CD4-positive, alpha-beta memory T cell (primary cell): Measurements from ENCODE around the gene FNDC11. TPM values are rescaled to one million over a fixed set of nuclear protein-coding genes. Genes with fewer than 3 reads are reported as not detected.
A peak's percentile ranks its signal among the peaks of the same experiment; 100 is the strongest.

Experiments used
- CTCF ChIA-PET: fragments of 350-600 bp; sonication (Branson Sonifier 250); formaldehyde crosslinking; loops from one replicate; lab custom pipeline; 2021; ENCODE audit warnings: inconsistent platforms; ENCODE audit not compliant: partially characterized antibody; lab: Charles Lee
- POLR2A ChIA-PET: fragments of 350-600 bp; sonication (Branson Sonifier 250); formaldehyde crosslinking; loops from one replicate; lab custom pipeline; 2021; ENCODE audit not compliant: partially characterized antibody; lab: Charles Lee
- DNase-seq, 5 donors: peaks; one replicate each; pipeline versions ENCODE4 v3.0.0 to v3.0.0-alpha.2; 2020 to 2022; ENCODE audit warnings: mixed read lengths in 1 of 5
- H3K27ac ChIP-seq: one replicate; pipeline ENCODE4 v1.7.0; 2013; ENCODE audit warnings: low read depth, low read length
- H3K27me3 ChIP-seq: 2 replicates; pipeline ENCODE4 v1.7.0; 2013; ENCODE audit warnings: mild to moderate bottlenecking, low read length, moderate library complexity; ENCODE audit not compliant: insufficient read depth
- H3K36me3 ChIP-seq: 2 replicates; pipeline ENCODE4 v1.7.0; 2013; ENCODE audit warnings: mild to moderate bottlenecking, low read length, moderate library complexity; ENCODE audit not compliant: insufficient read depth
- H3K4me1 ChIP-seq: 2 replicates; pipeline ENCODE4 v1.7.0; 2013; ENCODE audit warnings: mild to moderate bottlenecking, low read length, moderate library complexity; ENCODE audit not compliant: insufficient read depth
- H3K4me3 ChIP-seq, 2 donors: one replicate each; pipeline ENCODE4 v1.7.0; 2013; ENCODE audit warnings: low read length in 2 of 2, mild to moderate bottlenecking in 1 of 2
- H3K9me3 ChIP-seq, 2 donors: one replicate each; pipeline ENCODE4 v1.7.0; 2013; ENCODE audit warnings: low read length in 2 of 2, control low read depth in 1 of 2; ENCODE audit not compliant: control insufficient read depth in 1 of 2
- H3K27ac Mint-ChIP-seq, 7 donors: one replicate each; pipeline ENCODE4 v1.8.0; 2020 to 2021; ENCODE audit warnings: mixed read lengths in 7 of 7, mild to moderate bottlenecking in 6 of 7, inconsistent platforms in 3 of 7, moderate library complexity in 3 of 7
- H3K27me3 Mint-ChIP-seq, 2 donors: one replicate each; pipeline ENCODE4 v1.8.0; 2020 to 2021; ENCODE audit warnings: mixed read lengths in 2 of 2
- H3K36me3 Mint-ChIP-seq, 2 donors: one replicate each; pipeline ENCODE4 v1.8.0; 2020 to 2021; ENCODE audit warnings: mixed read lengths in 2 of 2, inconsistent platforms in 1 of 2, mild to moderate bottlenecking in 1 of 2
- H3K4me1 Mint-ChIP-seq, 4 donors: one replicate each; pipeline ENCODE4 v1.8.0; 2020 to 2021; ENCODE audit warnings: mixed read lengths in 4 of 4, mild to moderate bottlenecking in 1 of 4
- H3K4me3 Mint-ChIP-seq, 8 donors: one replicate each; pipeline ENCODE4 v1.8.0; 2020 to 2021; ENCODE audit warnings: mixed read lengths in 8 of 8, mild to moderate bottlenecking in 7 of 8, moderate library complexity in 6 of 8, inconsistent platforms in 3 of 8
- H3K9me3 Mint-ChIP-seq, 8 donors: one replicate each; pipeline ENCODE4 v1.8.0; 2020 to 2021; ENCODE audit warnings: mixed read lengths in 8 of 8, mild to moderate bottlenecking in 5 of 8, inconsistent platforms in 3 of 8, moderate library complexity in 1 of 8
- intact Hi-C: fragments of 100-400 bp; cut with micrococcal nuclease; formaldehyde crosslinking; loops from one replicate; pipeline ENCODE4 v1.15.1; 2023
- polyA plus RNA-seq, 2 donors: library from polyadenylated mRNA; unstranded; fragments of 300-500 nt; fragmentation: Illumina TruSeq; gene quantifications; one replicate each; pipeline ENCODE4 v1.2.3, GENCODE V29; 2021
- total RNA-seq, 2 experiments: library from RNA; stranded (reverse); gene quantifications; one replicate each; pipeline ENCODE4 v1.2.3, GENCODE V29; 2021

FNDC11 gene
- total and polyA plus RNA-seq, 4 experiments from 2014 or later: 0.38 to 1.5 (median 0.82) TPM

DNA sequence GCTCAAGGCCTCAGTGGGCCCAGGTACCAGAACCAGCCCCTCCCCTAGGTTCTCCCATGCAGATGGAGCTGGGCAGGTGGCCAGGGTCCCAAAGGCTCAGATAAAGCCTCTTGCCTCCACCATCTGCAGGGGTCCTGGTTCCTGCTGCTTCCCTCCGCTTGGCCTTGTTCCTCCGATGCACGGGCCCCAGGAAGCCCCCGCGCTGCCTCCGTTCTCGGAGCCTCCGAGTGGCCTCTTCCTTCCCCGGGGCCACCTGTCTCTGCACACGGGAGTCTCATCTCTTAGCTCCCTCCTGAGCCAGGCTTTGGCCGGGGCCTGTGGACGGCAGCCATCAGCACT lies 14.9 kb upstream of the FNDC11 start:
- CTCF ChIA-PET: interaction anchor here (1.2 to 3.9 kb wide), 9 partner anchors 12 to 438 kb away, joined by 3 to 33 read pairs (median 10); partner anchors contain the start of genes HELZ2 and LIME1
- Mint-ChIP-seq H3K27ac (peak overlapping the region in 2 of 7 donors; percentile 29 to 80), H3K4me1 (peaks cover 3 to 22% (median 5%) of the 10 kb centered on the region in 4 donors), H3K4me3 (no peak overlapping the region), H3K9me3 (no peaks in the 10 kb centered on the region), H3K36me3 (no peaks in the 10 kb centered on the region), H3K27me3 (peaks cover 2% of the 10 kb centered on the region in 2 donors)
- H3K36me3 ChIP-seq: no peaks in the 10 kb centered on the region
- H3K27me3 ChIP-seq: no peaks in the 10 kb centered on the region
- H3K27ac ChIP-seq: peak overlapping the region; percentile 68
- DNase-seq: peak in 1 of 5 donors; percentile 43
- H3K4me1 ChIP-seq: peaks cover 31% of the 10 kb centered on the region
- no peaks in the 10 kb centered on the region for H3K9me3 ChIP-seq
- POLR2A ChIA-PET: interaction anchor here (1.0 to 6.6 kb wide), 9 partner anchors 13 to 326 kb away, joined by 3 to 84 read pairs (median 13); partner anchors contain the start of genes FNDC11, GMEB2, PPDPF and RTEL1
- H3K4me3 ChIP-seq: no peak overlapping the region
- intact Hi-C loops: loop anchor here (2.0 kb wide), 2 partner anchors 168 to 258 kb away; partner anchors contain the start of gene ARFRP1

DNA sequence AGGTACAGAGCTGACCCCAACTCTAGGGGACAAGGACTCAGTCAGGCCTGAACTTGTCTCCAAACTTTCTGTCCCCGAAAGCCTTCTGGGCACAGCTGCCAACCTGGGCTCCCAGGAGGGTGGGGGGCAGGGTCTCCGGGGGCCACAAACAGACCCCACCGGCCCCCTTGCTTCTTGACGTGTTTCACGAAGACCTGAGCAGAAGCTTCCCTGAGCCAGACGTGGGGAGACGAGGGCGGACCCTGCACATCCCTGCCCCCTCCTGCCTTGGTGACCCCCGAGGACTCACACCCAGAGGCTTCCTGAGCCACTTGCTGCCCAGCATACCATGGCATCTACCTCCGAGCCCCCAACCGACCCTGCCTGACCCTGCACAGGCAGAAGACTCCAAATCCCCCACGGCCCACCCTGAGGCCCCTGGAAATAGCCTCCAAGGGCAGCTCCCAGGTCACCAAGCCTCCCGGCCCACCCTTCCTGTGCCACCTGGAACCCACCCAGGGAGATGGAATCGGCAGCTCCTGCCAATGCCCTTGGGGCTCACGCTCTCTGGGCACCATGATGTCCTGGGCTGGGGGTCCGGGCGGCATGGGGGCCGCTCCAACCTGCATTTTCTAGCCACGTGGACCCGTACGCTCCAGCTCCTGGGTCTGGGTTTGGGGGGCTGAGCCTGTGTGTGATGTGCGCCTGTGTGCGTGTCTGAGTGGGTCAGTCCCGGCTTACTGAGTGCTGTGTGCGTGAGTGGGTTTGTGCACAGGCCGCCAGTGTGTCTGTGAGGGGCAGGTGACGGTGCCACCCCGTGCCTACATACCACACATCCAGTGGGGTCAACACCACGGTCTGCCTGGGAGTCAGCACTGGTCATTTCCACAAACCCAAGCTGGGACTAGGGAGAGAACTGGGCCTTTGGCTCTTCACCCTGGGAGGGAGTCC lies 14.3 kb upstream of the FNDC11 start:
- H3K36me3 Mint-ChIP-seq: no peaks in the 10 kb centered on the region
- H3K4me1 Mint-ChIP-seq: peaks cover 3 to 22% (median 5%) of the 10 kb centered on the region in 4 donors
- ChIA-PET CTCF (interaction anchor here (1.2 to 3.9 kb wide), 5 partner anchors 12 to 254 kb away, joined by 4 to 33 read pairs (median 12); partner anchors contain the start of gene LIME1), POLR2A (interaction anchor here (1.0 to 6.6 kb wide), 9 partner anchors 13 to 325 kb away, joined by 3 to 84 read pairs (median 13); partner anchors contain the start of genes FNDC11, GMEB2, PPDPF and RTEL1)
- no peak overlapping the region for H3K27ac ChIP-seq
- H3K9me3 ChIP-seq: no peaks in the 10 kb centered on the region
- no peaks in the 10 kb centered on the region for H3K27me3 ChIP-seq
- H3K27ac Mint-ChIP-seq: peak overlapping the region in 3 of 7 donors; percentile 29 to 35 (median 32)
- peak overlapping the region in 1 of 8 donors; percentile 54 for H3K4me3 Mint-ChIP-seq
- no peak overlapping the region for H3K4me3 ChIP-seq
- peaks cover 31% of the 10 kb centered on the region for H3K4me1 ChIP-seq
- H3K36me3 ChIP-seq: no peaks in the 10 kb centered on the region
- peaks cover 2% of the 10 kb centered on the region in 2 donors for H3K27me3 Mint-ChIP-seq
- no peaks in the 10 kb centered on the region for H3K9me3 Mint-ChIP-seq
- intact Hi-C loops: loop anchor here (2.0 kb wide), 2 partner anchors 167 to 257 kb away; partner anchors contain the start of gene ARFRP1
- DNase-seq: peak in 1 of 5 donors; percentile 36

DNA sequence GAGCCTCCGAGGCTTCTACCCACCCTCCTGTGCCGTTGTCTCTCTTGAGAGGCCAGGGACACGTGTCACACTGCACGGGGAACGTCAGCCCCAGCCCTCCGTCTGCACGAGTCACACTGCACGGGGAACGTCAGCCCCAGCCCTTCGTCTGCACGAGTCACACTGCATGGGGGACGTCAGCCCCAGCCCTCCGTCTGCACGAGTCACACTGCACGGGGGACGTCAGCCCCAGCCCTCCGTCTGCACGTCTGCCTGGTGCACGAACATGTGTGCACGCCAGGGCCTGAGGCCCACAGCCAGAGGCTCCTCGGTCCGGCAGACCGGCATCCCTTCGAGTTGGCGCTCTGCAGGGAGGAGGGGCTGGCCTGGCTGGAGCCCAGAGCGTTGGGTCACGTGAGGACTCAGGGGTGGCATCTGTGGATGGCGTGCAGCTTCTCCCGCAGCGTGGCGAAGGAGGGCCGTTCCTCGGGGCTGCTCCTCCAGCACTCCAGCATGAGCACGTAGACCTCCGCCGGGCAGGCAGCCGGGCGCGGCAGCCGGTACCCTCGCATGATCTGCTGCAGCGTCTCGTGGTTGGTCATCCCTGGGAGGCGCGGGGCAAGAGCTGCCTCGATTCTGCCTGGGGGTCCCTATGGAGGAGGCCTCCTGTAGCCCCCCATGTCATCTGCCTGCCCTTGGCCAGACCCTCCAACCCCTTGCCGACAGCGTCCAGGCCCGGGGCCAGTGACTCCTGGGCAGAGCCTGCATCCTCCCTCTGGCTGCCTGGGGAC lies 13.4 kb upstream of the FNDC11 start:
- H3K4me1 ChIP-seq: peaks cover 31% of the 10 kb centered on the region
- no peak overlapping the region for H3K4me3 ChIP-seq
- peaks cover 2% of the 10 kb centered on the region in 2 donors for H3K27me3 Mint-ChIP-seq
- peaks cover 3 to 22% (median 5%) of the 10 kb centered on the region in 4 donors for H3K4me1 Mint-ChIP-seq
- POLR2A ChIA-PET: interaction anchor here (6.6 kb wide), 1 partner anchor 18 kb away, joined by 84 read pairs; the partner anchor contains the start of gene PPDPF
- intact Hi-C loops: no loop called here
- DNase-seq: no peak
- no peaks in the 10 kb centered on the region for H3K36me3 Mint-ChIP-seq
- no peak overlapping the region for H3K27ac Mint-ChIP-seq
- no peaks in the 10 kb centered on the region for H3K9me3 Mint-ChIP-seq
- CTCF ChIA-PET: no interaction called here
- no peaks in the 10 kb centered on the region for H3K36me3 ChIP-seq
- peak overlapping the region in 1 of 8 donors; percentile 31 for H3K4me3 Mint-ChIP-seq
- no peak overlapping the region for H3K27ac ChIP-seq
- H3K27me3 ChIP-seq: no peaks in the 10 kb centered on the region
- H3K9me3 ChIP-seq: no peaks in the 10 kb centered on the region

DNA sequence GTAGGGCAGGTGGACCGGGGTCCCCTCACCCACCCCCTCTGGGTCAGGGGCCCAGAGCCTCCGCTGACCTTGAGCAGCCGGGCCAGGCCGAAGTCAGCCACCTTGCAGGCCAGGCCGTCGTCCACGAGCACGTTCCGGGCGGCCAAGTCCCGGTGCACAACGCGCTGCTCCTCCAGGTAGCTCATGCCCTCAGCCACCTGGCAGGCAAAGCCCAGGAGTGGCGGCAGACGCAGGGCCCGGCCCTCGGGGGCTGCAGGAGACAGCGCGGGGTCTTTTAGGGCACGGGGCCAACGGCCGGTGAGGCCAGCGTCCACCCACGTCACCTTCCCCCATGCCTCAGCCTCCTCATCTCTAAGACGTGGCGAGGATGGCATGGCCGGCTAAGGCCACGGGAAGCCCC lies 12.6 kb upstream of the FNDC11 start:
- ChIA-PET CTCF (no interaction called here), POLR2A (no interaction called here)
- intact Hi-C loops: no loop called here
- DNase-seq: no peak
- Histone ChIP-seq H3K36me3 (no peaks in the 10 kb centered on the region), H3K27me3 (no peaks in the 10 kb centered on the region), H3K4me1 (peaks cover 31% of the 10 kb centered on the region), H3K27ac (no peak overlapping the region), H3K4me3 (no peak overlapping the region), H3K9me3 (no peaks in the 10 kb centered on the region)
- Mint-ChIP-seq H3K27me3 (peaks cover 2% of the 10 kb centered on the region in 2 donors), H3K4me1 (peaks cover 3 to 22% (median 5%) of the 10 kb centered on the region in 4 donors), H3K27ac (no peak overlapping the region), H3K36me3 (no peaks in the 10 kb centered on the region), H3K9me3 (no peaks in the 10 kb centered on the region), H3K4me3 (no peak overlapping the region)

DNA sequence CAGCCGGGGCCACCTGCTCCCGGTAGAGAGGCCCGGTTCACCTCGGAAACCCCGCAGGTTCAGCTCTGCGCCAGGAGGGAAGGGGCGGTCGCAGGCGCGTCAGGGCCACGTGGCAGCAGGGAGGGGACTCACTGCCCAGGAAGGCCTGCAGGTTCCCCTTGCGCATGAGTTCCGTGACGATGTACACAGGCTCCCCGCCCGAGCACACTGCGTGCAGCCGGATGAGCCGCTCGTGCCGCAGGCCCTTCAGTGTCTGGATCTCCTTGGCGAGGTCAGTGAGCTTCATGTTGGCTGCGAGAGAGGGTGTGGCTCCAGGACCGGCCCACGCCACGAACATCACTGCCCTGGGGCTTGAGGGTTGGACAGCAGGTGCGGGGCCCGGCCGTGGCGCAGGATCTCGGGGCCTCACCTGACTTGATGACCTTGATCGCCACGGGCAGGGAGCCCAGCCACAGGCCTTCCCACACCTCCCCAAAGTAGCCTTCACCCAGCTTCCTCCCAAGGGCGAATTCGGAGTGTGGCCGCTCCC lies 11.9 kb upstream of the FNDC11 start:
- Histone ChIP-seq H3K27me3 (no peaks in the 10 kb centered on the region), H3K4me1 (peaks cover 25% of the 10 kb centered on the region), H3K36me3 (no peaks in the 10 kb centered on the region), H3K27ac (no peak overlapping the region), H3K9me3 (no peaks in the 10 kb centered on the region), H3K4me3 (no peak overlapping the region)
- intact Hi-C loops: no loop called here
- no peaks in the 10 kb centered on the region for H3K9me3 Mint-ChIP-seq
- no peak overlapping the region for H3K4me3 Mint-ChIP-seq
- no peak for DNase-seq
- H3K36me3 Mint-ChIP-seq: no peaks in the 10 kb centered on the region
- H3K27ac Mint-ChIP-seq: no peak overlapping the region
- CTCF ChIA-PET: interaction anchor here (1.2 to 1.9 kb wide), 2 partner anchors 100 to 324 kb away, joined by 3 to 4 read pairs; partner anchors contain the start of gene TPD52L2
- POLR2A ChIA-PET: interaction anchor here (2.2 to 3.2 kb wide), 2 partner anchors 10 to 21 kb away, joined by 6 to 18 read pairs; no protein-coding TSS in a partner anchor
- peaks cover 1 to 22% (median 4%) of the 10 kb centered on the region in 4 donors for H3K4me1 Mint-ChIP-seq
- peaks cover 2% of the 10 kb centered on the region in 2 donors for H3K27me3 Mint-ChIP-seq

DNA sequence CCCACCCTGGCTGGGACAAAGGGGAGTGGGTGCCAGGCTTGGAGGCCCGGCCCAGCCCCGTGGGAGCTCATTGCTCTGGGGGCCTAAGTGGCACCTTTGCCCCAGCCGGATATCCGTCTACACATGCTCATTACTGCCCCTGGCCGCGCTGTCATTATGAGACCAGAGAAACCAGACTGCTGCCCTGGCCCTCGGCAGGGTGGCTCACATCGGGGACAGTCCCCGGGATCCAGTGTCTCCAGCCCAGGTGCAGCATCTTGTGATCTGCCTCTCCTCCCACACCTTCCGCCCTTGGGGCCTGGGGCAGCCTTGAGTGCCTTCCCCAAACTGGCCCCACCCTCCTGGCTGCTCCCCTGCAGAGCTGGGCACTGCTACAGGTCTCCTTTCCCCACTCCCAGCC lies 11.3 kb upstream of the FNDC11 start:
- intact Hi-C loops: no loop called here
- H3K4me3 Mint-ChIP-seq: no peak overlapping the region
- Histone ChIP-seq H3K4me3 (no peak overlapping the region), H3K27ac (no peak overlapping the region), H3K27me3 (no peaks in the 10 kb centered on the region), H3K4me1 (peaks cover 19% of the 10 kb centered on the region), H3K9me3 (no peaks in the 10 kb centered on the region), H3K36me3 (no peaks in the 10 kb centered on the region)
- POLR2A ChIA-PET: interaction anchor here (2.2 to 3.2 kb wide), 2 partner anchors 10 to 21 kb away, joined by 6 to 18 read pairs; no protein-coding TSS in a partner anchor
- no peaks in the 10 kb centered on the region for H3K9me3 Mint-ChIP-seq
- CTCF ChIA-PET: interaction anchor here (1.1 to 1.9 kb wide), 3 partner anchors 39 to 323 kb away, joined by 3 to 4 read pairs (median 3); partner anchors contain the start of gene TPD52L2
- no peak for DNase-seq
- peaks cover 2% of the 10 kb centered on the region in 2 donors for H3K27me3 Mint-ChIP-seq
- peak overlapping the region in 1 of 7 donors; percentile 68 for H3K27ac Mint-ChIP-seq
- peaks cover 1 to 18% (median 4%) of the 10 kb centered on the region in 4 donors for H3K4me1 Mint-ChIP-seq
- H3K36me3 Mint-ChIP-seq: no peaks in the 10 kb centered on the region
